Liver (tissue), 3 donors: Measurements from ENCODE around the gene EPS8.

Source experiments
- CTCF ChIP-seq: fragments of 150-350 bp; IDR thresholded peaks from 2 replicates; pipeline ENCODE4 v1.5.1; 2017; ENCODE audit warnings: improper control_type of control experiment, low read depth, low read length; ENCODE audit not compliant: missing input control
- GABPA ChIP-seq, 2 donors: IDR thresholded peaks in 1 of 2; conservative IDR thresholded peaks in 1 of 2; 2 replicates each; pipeline ENCODE4 v1.6.1; 2016; ENCODE audit warnings: antibody characterized with exemption in 2 of 2, mild to moderate bottlenecking in 1 of 2, moderate library complexity in 1 of 2
- HNF4G ChIP-seq: IDR thresholded peaks from 2 replicates; pipeline ENCODE4 v1.6.1; 2016; ENCODE audit warnings: antibody characterized with exemption
- MAX ChIP-seq: IDR thresholded peaks from 2 replicates; pipeline ENCODE4 v1.6.1; 2016; ENCODE audit warnings: antibody characterized with exemption
- RAD21 ChIP-seq, 2 donors: IDR thresholded peaks; 2 replicates each; pipeline ENCODE4 v1.6.1; 2016; ENCODE audit warnings: antibody characterized with exemption in 2 of 2, mild to moderate bottlenecking in 2 of 2
- REST ChIP-seq: IDR thresholded peaks from 2 replicates; pipeline ENCODE4 v1.6.1; 2016; ENCODE audit warnings: antibody characterized with exemption, mild to moderate bottlenecking
- SP1 ChIP-seq: IDR thresholded peaks from 2 replicates; pipeline ENCODE4 v1.6.1; 2018; ENCODE audit warnings: antibody characterized with exemption, mild to moderate bottlenecking
- TAF1 ChIP-seq: conservative IDR thresholded peaks from 2 replicates; pipeline ENCODE4 v1.6.1; 2016; ENCODE audit warnings: antibody characterized with exemption, mild to moderate bottlenecking
- donor health status: healthy.
- donor health status: healthy.

- TF ChIP-seq REST (no peak), MAX (no peak), HNF4G (no peak), SP1 (no peak), CTCF (no peak), GABPA (IDR thresholded peaks at IDR 0.05 in 1 of 2, conservative IDR thresholded peaks at IDR 0.05 in 1 of 2) (no peak), TAF1 (no peak), RAD21 (IDR thresholded peaks at IDR 0.05) (no peak)
These were observed 126.1 kb downstream of the EPS8 start for GRCh38 chr12:15662983-15663659.
